Immature natural killer cell (primary cell): Measurements from ENCODE around the gene RDH13. TPM values are rescaled to one million over a fixed set of nuclear protein-coding genes. Genes with fewer than 3 reads are reported as not detected.
A peak's percentile ranks its signal among the peaks of the same experiment; 100 is the strongest.
"Not testable (repeated sequence)": the region's sequence is repeated elsewhere in the genome, so short reads cannot be mapped to it uniquely, and the experiment has no call there.

Experiments used
- DNase-seq, 3 donors: peaks; one replicate each; pipeline ENCODE4 v3.0.0; 2022; ENCODE audit warnings: mixed read lengths in 1 of 3
- H3K27ac Mint-ChIP-seq, 6 donors: one replicate each; pipeline ENCODE4 v1.8.0; 2020; ENCODE audit warnings: mixed read lengths in 6 of 6, mild to moderate bottlenecking in 5 of 6, inconsistent platforms in 4 of 6, moderate library complexity in 3 of 6
- H3K27me3 Mint-ChIP-seq, 3 donors: one replicate each; pipeline ENCODE4 v1.8.0; 2020 to 2021; ENCODE audit warnings: low read depth in 3 of 3, mild to moderate bottlenecking in 3 of 3, mixed read lengths in 3 of 3, moderate library complexity in 3 of 3, inconsistent platforms in 1 of 3
- H3K36me3 Mint-ChIP-seq, 3 donors: one replicate each; pipeline ENCODE4 v1.8.0; 2020; ENCODE audit warnings: mixed read lengths in 3 of 3, inconsistent platforms in 2 of 3, mild to moderate bottlenecking in 2 of 3
- H3K4me1 Mint-ChIP-seq, 2 donors: one replicate each; pipeline ENCODE4 v1.8.0; 2020; ENCODE audit warnings: inconsistent platforms in 2 of 2, mild to moderate bottlenecking in 2 of 2, mixed read lengths in 2 of 2, moderate library complexity in 1 of 2
- H3K4me3 Mint-ChIP-seq, 5 donors: one replicate each; pipeline ENCODE4 v1.8.0; 2020; ENCODE audit warnings: mild to moderate bottlenecking in 5 of 5, mixed read lengths in 5 of 5, inconsistent platforms in 3 of 5, moderate library complexity in 3 of 5
- H3K9me3 Mint-ChIP-seq, 6 donors: one replicate each; pipeline ENCODE4 v1.8.0; 2020; ENCODE audit warnings: mild to moderate bottlenecking in 6 of 6, mixed read lengths in 6 of 6, inconsistent platforms in 4 of 6, moderate library complexity in 3 of 6
- polyA plus RNA-seq, 3 donors: library from polyadenylated mRNA; unstranded; fragments of 300-500 nt; fragmentation: Illumina TruSeq; gene quantifications; one replicate each; pipeline ENCODE4 v1.2.3, GENCODE V29; 2021

The RDH13 gene
- polyA plus RNA-seq, 3 donors from 2014 or later: 4.2 to 17.0 (median 4.5) TPM

- H3K4me1 Mint-ChIP-seq: peaks cover 27 to 34% of the 10 kb centered on the region in 2 donors
- H3K27me3 Mint-ChIP-seq: peaks cover 0 to 2% (median 2%) of the 10 kb centered on the region in 3 donors
- H3K36me3 Mint-ChIP-seq: peaks cover 0 to 5% (median 2%) of the 10 kb centered on the region in 3 donors
- H3K27ac Mint-ChIP-seq: peak overlapping the region; percentile 49 to 86 (median 80)
- H3K4me3 Mint-ChIP-seq: peak overlapping the region; percentile 60 to 86 (median 82)
- DNase-seq: peak in 2 of 3 donors; percentile 8 to 14
- H3K9me3 Mint-ChIP-seq: no peaks in the 10 kb centered on the region
Measured at GRCh38 chr19:55041627-55042343, 21.2 kb downstream of the RDH13 start.

- Mint-ChIP-seq H3K4me3 (peak overlapping the region; percentile 60 to 86 (median 82)), H3K4me1 (peaks cover 28 to 34% of the 10 kb centered on the region in 2 donors), H3K36me3 (peaks cover 0 to 5% (median 2%) of the 10 kb centered on the region in 3 donors), H3K9me3 (no peaks in the 10 kb centered on the region), H3K27me3 (peaks cover 0 to 4% (median 2%) of the 10 kb centered on the region in 3 donors), H3K27ac (peak overlapping the region; percentile 19 to 86 (median 74))
- DNase-seq: no peak
Measured at GRCh38 chr19:55041244-55041626, 21.7 kb downstream of the RDH13 start.

DNA sequence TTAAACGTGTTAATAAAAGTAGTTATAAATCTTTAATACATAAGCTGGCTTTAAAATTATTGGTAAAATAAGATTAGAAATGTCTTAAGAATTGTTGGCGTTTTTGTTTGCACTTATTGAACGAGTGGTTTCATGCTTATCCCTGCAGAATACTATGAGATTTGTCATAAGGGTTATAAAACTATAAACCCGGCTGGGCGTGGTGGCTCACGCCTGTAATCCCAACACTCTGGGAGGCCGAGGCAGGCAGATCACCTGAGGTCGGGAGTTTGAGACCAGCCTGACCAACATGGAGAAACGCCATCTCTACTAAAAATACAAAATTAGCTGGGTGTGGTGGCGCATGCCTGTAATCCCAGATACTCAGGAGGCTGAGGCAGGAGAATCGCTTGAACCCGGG lies 22.3 kb downstream of the RDH13 start:
- not testable (repeated sequence) for H3K27me3 Mint-ChIP-seq, H3K27ac Mint-ChIP-seq, DNase-seq, H3K36me3 Mint-ChIP-seq, H3K9me3 Mint-ChIP-seq
- Mint-ChIP-seq H3K4me3 (peak overlapping the region in 1 of 5 donors; percentile 4), H3K4me1 (peaks cover 30 to 34% of the 10 kb centered on the region in 2 donors)

GRCh38 chr19:55037603-55038002 lies 25.3 kb downstream of the RDH13 start:
- H3K27me3 Mint-ChIP-seq, H3K9me3 Mint-ChIP-seq, H3K36me3 Mint-ChIP-seq, H3K27ac Mint-ChIP-seq, DNase-seq, H3K4me3 Mint-ChIP-seq: not testable (repeated sequence)
- peaks cover 32 to 39% of the 10 kb centered on the region in 2 donors for H3K4me1 Mint-ChIP-seq

- no peak overlapping the region for H3K4me3 Mint-ChIP-seq
- DNase-seq: no peak
- peaks cover 17 to 27% of the 10 kb centered on the region in 2 donors for H3K4me1 Mint-ChIP-seq
- no peaks in the 10 kb centered on the region for H3K9me3 Mint-ChIP-seq
- H3K27ac Mint-ChIP-seq: peak overlapping the region in 1 of 6 donors; percentile 44
- peaks cover 0 to 2% (median 0%) of the 10 kb centered on the region in 3 donors for H3K36me3 Mint-ChIP-seq
- peaks cover 0 to 8% (median 2%) of the 10 kb centered on the region in 3 donors for H3K27me3 Mint-ChIP-seq
Measured at GRCh38 chr19:55036058-55036457, 26.9 kb downstream of the RDH13 start.

DNA sequence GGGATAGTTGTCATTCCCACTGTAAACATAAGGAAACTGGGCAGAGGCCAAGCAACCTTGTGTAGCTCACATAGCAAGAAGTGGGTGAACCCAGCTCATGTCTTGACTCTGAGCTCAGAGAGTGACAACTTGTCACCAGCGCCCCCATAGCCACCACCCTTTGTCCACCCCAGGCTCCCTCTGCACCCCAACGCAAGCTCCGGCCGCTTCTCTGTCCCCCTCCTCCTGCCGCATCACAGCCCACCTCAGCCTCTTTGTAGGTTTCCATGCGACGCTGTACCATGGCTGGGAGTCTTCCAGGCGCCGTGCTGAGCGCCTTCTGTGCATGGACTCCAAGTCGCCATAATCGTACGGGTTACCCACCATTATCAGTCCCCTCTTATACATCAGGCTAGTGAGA lies 28.2 kb downstream of the RDH13 start:
- no peak for DNase-seq
- Mint-ChIP-seq H3K9me3 (no peaks in the 10 kb centered on the region), H3K27ac (peak overlapping the region in 1 of 6 donors; percentile 1), H3K4me3 (no peak overlapping the region), H3K36me3 (peaks cover 0 to under 1% (median 0%) of the 10 kb centered on the region in 3 donors), H3K27me3 (peaks cover 0 to 8% (median 0%) of the 10 kb centered on the region in 3 donors), H3K4me1 (peaks cover 12 to 16% of the 10 kb centered on the region in 2 donors)

DNA sequence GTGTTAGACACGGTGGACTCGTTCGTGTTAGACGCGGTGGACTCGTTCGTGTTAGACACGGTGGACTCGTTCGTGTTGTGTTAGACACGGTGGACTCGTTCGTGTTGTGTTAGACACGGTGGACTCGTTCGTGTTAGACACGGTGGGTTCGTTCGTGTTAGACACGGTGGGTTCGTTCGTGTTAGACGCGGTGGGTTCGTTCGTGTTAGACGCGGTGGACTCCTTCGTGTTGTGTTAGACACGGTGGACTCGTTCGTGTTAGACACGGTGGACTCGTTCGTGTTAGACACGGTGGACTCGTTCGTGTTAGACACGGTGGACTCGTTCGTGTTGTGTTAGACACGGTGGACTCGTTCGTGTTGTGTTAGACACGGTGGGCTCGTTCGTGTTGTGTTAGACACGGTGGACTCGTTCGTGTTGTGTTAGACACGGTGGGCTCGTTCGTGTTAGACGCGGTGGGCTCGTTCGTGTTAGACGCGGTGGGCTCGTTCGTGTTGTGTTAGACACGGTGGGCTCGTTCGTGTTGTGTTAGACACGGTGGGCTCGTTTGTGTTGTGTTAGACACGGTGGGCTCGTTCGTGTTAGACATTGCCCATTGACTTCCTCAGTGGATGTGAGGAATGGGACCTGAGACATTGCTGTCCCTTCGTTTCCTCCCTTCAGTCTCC lies 29.8 kb downstream of the RDH13 start:
- H3K27me3 Mint-ChIP-seq, H3K9me3 Mint-ChIP-seq, H3K36me3 Mint-ChIP-seq, H3K4me3 Mint-ChIP-seq, H3K27ac Mint-ChIP-seq, DNase-seq: not testable (repeated sequence)
- peaks cover 22 to 24% of the 10 kb centered on the region in 2 donors for H3K4me1 Mint-ChIP-seq

- Mint-ChIP-seq H3K9me3 (peaks cover 0 to 5% (median 0%) of the 10 kb centered on the region in 6 donors), H3K4me1 (peaks cover 29 to 30% of the 10 kb centered on the region in 2 donors), H3K36me3 (no peaks in the 10 kb centered on the region), H3K27me3 (peaks cover 0 to 6% (median 2%) of the 10 kb centered on the region in 3 donors), H3K4me3 (no peak overlapping the region), H3K27ac (no peak overlapping the region)
- no peak for DNase-seq
Measured at GRCh38 chr19:55032170-55032800, 30.7 kb downstream of the RDH13 start.

GRCh38 chr19:55031178-55031577 lies 31.8 kb downstream of the RDH13 start:
- H3K36me3 Mint-ChIP-seq: peaks cover 0 to 2% (median 2%) of the 10 kb centered on the region in 3 donors
- peaks cover 0 to 4% (median 2%) of the 10 kb centered on the region in 3 donors for H3K27me3 Mint-ChIP-seq
- H3K4me3 Mint-ChIP-seq: no peak overlapping the region
- no peak for DNase-seq
- H3K9me3 Mint-ChIP-seq: peaks cover 0 to 5% (median 0%) of the 10 kb centered on the region in 6 donors
- peaks cover 30 to 33% of the 10 kb centered on the region in 2 donors for H3K4me1 Mint-ChIP-seq
- no peak overlapping the region for H3K27ac Mint-ChIP-seq

- peaks cover 1 to 9% (median 5%) of the 10 kb centered on the region in 3 donors for H3K27me3 Mint-ChIP-seq
- peaks cover 0 to 5% (median 2%) of the 10 kb centered on the region in 6 donors for H3K9me3 Mint-ChIP-seq
- no peak for DNase-seq
- H3K27ac Mint-ChIP-seq: peak overlapping the region in 4 of 6 donors; percentile 14 to 73 (median 51)
- no peak overlapping the region for H3K4me3 Mint-ChIP-seq
- H3K4me1 Mint-ChIP-seq: peaks cover 33 to 39% of the 10 kb centered on the region in 2 donors
- peaks cover 0 to 10% (median 5%) of the 10 kb centered on the region in 3 donors for H3K36me3 Mint-ChIP-seq
Measured at GRCh38 chr19:55028757-55029156, 34.2 kb downstream of the RDH13 start.

- H3K27me3 Mint-ChIP-seq: peaks cover 1 to 9% (median 5%) of the 10 kb centered on the region in 3 donors
- peaks cover 0 to 15% (median 10%) of the 10 kb centered on the region in 3 donors for H3K36me3 Mint-ChIP-seq
- DNase-seq: no peak
- H3K4me1 Mint-ChIP-seq: peaks cover 30 to 39% of the 10 kb centered on the region in 2 donors
- H3K9me3 Mint-ChIP-seq: peaks cover 0 to 5% (median 2%) of the 10 kb centered on the region in 6 donors
- H3K4me3 Mint-ChIP-seq: no peak overlapping the region
- H3K27ac Mint-ChIP-seq: peak overlapping the region; percentile 20 to 62 (median 60)
Measured at GRCh38 chr19:55027472-55028337, 35.2 kb downstream of the RDH13 start.

- Mint-ChIP-seq H3K4me1 (peaks cover 30 to 41% of the 10 kb centered on the region in 2 donors), H3K36me3 (peaks cover 0 to 21% (median 10%) of the 10 kb centered on the region in 3 donors), H3K27me3 (peaks cover 1 to 15% (median 5%) of the 10 kb centered on the region in 3 donors)
- H3K27ac Mint-ChIP-seq, DNase-seq, H3K4me3 Mint-ChIP-seq, H3K9me3 Mint-ChIP-seq: not testable (repeated sequence)
Measured at GRCh38 chr19:55027140-55027471, 35.8 kb downstream of the RDH13 start.

DNA sequence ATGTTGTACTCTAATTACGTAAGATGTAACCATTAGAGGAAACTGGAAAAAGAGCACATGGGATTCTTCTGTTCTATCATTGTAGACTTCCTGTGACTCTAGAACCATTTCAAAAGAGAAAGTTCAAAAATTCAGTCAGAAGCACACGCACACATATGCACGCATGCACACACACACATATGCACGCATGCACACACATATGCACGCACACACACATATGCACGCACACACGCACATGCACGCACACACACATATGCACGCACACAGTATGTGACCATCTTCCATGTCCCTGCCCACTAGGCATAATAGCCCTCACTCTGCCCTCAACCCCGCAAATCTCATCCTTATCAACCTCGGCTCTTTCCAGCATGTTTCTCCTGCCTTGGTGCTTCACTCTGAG lies 38.8 kb downstream of the RDH13 start:
- Mint-ChIP-seq H3K27ac (peak overlapping the region in 2 of 6 donors; percentile 62 to 82), H3K4me1 (peaks cover 32 to 46% of the 10 kb centered on the region in 2 donors), H3K4me3 (no peak overlapping the region), H3K9me3 (peaks cover 0 to 5% (median 2%) of the 10 kb centered on the region in 6 donors), H3K36me3 (peaks cover 4 to 27% (median 19%) of the 10 kb centered on the region in 3 donors), H3K27me3 (peaks cover 1 to 20% (median 5%) of the 10 kb centered on the region in 3 donors)
- DNase-seq: no peak
